Embryonic facial prominence (tissue), 1 donor: ENCODE measurements around the gene UNK.
"Not testable (repeated sequence)": the region's sequence is repeated elsewhere in the genome, so short reads cannot be mapped to it uniquely, and the experiment has no call there.

ENCODE experiments used
- DNase-seq: peaks from one replicate; pipeline ENCODE4 v3.0.0-alpha.2; 2016; ENCODE audit errors: extremely low spot score

The UNK gene

DNA sequence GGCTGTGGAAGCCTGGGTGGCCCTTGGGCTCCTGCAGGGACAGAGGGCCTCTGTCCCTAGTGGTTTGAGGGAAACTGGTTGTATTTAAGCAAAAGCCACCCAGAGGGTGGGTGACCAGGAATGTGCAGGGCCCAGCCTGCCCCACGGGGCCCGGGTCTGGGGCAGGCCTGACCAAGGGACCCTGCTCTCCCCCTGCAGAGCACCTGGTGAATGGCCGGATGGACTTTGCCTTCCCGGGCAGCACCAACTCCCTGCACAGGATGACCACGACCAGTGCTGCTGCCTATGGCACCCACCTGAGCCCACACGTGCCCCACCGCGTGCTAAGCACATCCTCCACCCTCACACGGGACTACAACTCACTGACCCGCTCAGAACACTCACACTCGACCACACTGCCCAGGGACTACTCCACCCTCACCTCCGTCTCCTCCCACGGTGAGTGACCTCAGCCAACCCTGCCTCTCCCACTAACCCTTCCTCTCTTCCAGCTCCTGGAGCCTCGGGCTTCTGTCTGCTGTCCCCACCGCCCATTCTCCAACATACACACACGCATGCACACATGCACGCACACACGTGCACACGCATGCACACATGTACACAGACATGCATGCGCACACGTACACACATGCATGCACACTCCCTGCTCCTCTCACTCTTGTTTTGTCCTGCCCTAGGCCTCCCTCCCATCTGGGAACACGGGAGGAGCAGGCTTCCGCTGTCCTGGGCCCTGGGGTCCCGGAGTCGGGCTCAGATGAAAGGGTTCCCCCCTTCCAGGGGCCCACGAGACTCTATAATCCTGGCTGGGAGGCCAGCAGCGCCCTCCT is 30.0 kb upstream of the UNK start:
- DNase-seq: no peak

DNA sequence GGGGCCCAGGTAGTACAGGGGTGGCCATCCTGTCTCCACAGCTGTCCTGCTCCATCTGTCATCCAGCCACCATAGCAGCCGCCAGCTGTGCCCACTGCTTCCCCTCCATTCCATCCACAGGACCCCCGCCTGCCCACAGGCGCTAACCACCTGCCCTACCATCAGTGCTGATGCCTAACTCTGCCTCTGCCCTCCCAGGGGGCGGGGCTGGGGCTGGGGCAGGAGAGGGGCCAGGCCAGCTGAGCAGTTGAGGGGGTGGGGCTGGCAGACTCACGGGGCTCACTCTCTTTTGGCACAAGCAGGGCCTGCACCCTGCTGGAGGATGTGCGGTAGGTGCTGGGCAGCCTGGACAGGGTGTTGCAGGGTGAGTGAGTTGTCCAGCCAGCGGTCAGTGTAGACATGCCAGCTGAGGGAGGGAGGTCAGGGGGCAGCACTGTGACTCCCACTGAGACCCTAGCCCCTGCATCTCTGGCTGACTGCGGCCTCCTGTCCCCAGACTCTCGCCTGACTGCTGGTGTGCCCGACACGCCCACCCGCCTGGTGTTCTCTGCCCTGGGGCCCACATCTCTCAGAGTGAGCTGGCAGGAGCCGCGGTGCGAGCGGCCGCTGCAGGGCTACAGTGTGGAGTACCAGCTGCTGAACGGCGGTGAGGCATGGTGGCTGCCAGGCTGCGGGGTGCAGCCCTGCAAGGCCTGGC is 29.3 kb upstream of the UNK start:
- DNase-seq: no peak

- no peak for DNase-seq
These were observed 28.6 kb upstream of the UNK start for GRCh38 chr17:75755990-75756389.

GRCh38 chr17:75756451-75757085 is 28.0 kb upstream of the UNK start:
- no peak for DNase-seq

DNA sequence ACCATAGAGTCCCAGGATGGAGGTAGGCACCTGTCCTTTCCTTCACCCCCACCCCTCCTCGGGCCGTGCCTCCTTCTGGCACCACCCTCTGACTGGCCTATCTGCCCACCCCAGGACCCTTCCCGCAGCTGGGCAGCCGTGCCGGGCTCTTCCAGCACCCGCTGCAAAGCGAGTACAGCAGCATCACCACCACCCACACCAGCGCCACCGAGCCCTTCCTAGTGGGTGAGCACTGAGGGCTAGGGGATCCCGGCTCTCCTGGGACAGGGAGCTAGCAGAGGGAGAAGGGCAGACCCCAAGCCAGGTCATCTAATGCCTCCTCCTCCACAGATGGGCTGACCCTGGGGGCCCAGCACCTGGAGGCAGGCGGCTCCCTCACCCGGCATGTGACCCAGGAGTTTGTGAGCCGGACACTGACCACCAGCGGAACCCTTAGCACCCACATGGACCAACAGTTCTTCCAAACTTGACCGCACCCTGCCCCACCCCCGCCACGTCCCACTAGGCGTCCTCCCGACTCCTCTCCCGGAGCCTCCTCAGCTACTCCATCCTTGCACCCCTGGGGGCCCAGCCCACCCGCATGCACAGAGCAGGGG is 27.4 kb upstream of the UNK start:
- DNase-seq: no peak

- no peak for DNase-seq
These were observed 26.3 kb upstream of the UNK start for GRCh38 chr17:75758131-75758905.

DNA sequence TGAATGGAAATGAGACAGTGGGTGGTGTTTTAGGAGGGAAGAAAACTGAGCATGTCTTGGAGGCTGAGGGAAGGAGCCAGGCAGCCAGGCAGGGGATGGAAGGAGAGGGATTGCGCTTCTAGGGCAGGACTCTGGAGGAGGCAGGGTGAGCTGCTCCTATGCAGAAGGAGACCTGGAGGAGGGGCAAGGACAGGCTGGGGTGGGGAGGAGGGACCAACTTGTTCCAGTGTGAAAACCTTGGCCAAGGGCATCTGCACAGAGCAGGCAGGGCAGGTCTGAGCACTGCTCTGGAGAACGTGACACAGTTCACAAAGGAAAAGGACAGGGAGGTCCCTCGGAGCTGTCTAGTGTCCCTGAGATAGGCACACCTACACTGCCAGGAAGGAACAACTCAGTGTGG is 25.1 kb upstream of the UNK start:
- no peak for DNase-seq

- DNase-seq: not testable (repeated sequence)
These were observed 24.5 kb upstream of the UNK start for GRCh38 chr17:75759978-75760640.

- no peak for DNase-seq
These were observed 21.9 kb upstream of the UNK start for GRCh38 chr17:75762513-75763268.

- DNase-seq: no peak
These were observed 21.4 kb upstream of the UNK start for GRCh38 chr17:75763269-75763607.

- DNase-seq: no peak
These were observed 20.8 kb upstream of the UNK start for GRCh38 chr17:75763613-75764416.

GRCh38 chr17:75764417-75764710 is 20.2 kb upstream of the UNK start:
- no peak for DNase-seq

- DNase-seq: no peak
These were observed 19.7 kb upstream of the UNK start, which contains the start of gene GALK1 for GRCh38 chr17:75764711-75765421. GALK1 (minus strand) TSS chr17:75765192; CDS start chr17:75765136, 56 bp downstream.

GRCh38 chr17:75765981-75766380 is 18.6 kb upstream of the UNK start:
- DNase-seq: no peak

DNA sequence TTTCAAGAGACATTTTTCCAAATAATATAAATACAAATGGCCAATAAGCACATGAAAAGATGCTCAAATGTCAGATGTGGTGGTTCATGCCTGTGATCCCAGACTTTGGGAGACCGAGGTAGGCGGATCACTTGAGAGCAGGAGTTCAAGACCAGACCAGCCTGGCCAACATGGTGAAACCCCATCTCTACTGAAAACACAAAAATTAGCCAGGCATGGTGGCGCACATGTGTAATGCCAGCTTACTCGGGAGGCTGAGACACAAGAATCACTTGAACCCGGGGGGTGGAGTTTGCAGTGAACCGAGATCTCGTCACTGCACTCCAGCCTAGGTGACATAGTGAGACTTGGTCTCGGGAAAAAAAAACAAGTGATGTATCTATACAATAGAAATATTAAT is 16.7 kb upstream of the UNK start:
- no peak for DNase-seq

- no peak for DNase-seq
These were observed 15.1 kb upstream of the UNK start for GRCh38 chr17:75769536-75769935.

GRCh38 chr17:75771334-75772281 is 13.0 kb upstream of the UNK start:
- no peak for DNase-seq
